ENCODE measurements around the gene ITFG1.

GRCh38 chr16:47175152-47175551 is 285.7 kb downstream of the ITFG1 start:
- TF ChIP-seq, protein P1, sequence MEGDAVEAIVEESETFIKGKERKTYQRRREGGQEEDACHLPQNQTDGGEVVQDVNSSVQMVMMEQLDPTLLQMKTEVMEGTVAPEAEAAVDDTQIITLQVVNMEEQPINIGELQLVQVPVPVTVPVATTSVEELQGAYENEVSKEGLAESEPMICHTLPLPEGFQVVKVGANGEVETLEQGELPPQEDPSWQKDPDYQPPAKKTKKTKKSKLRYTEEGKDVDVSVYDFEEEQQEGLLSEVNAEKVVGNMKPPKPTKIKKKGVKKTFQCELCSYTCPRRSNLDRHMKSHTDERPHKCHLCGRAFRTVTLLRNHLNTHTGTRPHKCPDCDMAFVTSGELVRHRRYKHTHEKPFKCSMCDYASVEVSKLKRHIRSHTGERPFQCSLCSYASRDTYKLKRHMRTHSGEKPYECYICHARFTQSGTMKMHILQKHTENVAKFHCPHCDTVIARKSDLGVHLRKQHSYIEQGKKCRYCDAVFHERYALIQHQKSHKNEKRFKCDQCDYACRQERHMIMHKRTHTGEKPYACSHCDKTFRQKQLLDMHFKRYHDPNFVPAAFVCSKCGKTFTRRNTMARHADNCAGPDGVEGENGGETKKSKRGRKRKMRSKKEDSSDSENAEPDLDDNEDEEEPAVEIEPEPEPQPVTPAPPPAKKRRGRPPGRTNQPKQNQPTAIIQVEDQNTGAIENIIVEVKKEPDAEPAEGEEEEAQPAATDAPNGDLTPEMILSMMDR (IDR thresholded peaks at IDR 0.05), result no peak
- no peak for TF ChIP-seq POLR2A (IDR thresholded peaks at IDR 0.05)

Measured in right lobe of liver (tissue), 4 donors.